Brain pericyte (primary cell): Measurements from ENCODE around the gene ALOX5AP.

Experiments used
- DNase-seq: peaks from one replicate; pipeline ENCODE4 v3.0.0-alpha.2; 2012; ENCODE audit warnings: low read depth, low spot score

Gene ALOX5AP

DNA sequence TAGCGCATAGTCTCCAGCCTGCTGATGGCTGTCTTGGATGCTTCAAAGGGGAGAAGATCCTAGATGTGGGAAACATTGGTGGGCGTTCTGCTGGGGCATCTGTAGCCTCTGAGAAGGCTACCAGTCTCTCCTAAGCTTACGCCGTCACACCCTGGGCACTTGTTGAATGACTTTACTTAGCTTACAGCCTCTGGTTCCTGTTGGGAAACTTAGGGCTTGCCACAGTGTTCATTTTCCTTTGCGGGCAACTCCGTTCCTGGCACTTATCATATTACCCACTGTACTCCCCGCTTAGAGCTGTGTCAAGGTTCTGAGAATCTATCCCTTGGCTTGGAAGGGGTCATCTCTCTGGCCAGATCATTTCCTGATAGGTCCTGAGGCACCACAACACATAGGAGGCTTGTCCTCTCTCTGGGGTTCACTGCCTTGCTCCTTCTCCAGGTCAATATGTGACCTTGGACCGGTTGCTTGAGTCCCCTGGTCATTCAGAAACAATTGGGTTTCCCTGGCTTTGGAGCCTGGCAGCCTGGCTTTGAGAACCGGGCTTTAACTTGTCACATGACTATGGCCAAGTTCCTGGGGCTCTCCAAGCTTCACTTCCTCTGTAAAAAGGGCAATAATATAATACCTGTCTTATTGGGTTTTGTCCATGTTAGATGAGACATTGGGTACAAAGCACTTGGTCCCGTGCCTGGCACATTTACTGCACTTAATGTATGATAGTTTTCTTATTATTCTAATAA lies 20.5 kb upstream of the ALOX5AP start:
- DNase-seq = no peak

DNA sequence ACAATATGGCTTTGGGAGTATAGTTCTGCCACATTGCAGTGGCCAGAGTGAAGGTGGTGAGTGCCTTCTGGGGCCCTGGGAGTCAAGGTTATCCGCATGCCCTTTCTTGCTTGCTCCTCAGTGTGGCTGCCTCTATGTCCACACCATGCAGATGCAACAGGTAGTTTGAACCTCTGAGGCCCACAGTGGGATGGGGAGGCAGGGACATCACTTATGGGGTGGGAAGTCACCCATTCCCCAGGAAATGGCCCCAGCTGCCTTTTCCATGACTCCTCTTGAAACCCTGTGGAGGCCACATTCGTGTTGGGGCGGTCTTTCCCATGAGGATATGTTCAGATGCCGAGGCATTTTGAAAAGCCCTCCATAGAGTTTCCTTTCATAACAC lies 20.0 kb upstream of the ALOX5AP start:
- DNase-seq = no peak

GRCh38 chr13:30715837-30716236 lies 19.5 kb upstream of the ALOX5AP start:
- no peak for DNase-seq

DNA sequence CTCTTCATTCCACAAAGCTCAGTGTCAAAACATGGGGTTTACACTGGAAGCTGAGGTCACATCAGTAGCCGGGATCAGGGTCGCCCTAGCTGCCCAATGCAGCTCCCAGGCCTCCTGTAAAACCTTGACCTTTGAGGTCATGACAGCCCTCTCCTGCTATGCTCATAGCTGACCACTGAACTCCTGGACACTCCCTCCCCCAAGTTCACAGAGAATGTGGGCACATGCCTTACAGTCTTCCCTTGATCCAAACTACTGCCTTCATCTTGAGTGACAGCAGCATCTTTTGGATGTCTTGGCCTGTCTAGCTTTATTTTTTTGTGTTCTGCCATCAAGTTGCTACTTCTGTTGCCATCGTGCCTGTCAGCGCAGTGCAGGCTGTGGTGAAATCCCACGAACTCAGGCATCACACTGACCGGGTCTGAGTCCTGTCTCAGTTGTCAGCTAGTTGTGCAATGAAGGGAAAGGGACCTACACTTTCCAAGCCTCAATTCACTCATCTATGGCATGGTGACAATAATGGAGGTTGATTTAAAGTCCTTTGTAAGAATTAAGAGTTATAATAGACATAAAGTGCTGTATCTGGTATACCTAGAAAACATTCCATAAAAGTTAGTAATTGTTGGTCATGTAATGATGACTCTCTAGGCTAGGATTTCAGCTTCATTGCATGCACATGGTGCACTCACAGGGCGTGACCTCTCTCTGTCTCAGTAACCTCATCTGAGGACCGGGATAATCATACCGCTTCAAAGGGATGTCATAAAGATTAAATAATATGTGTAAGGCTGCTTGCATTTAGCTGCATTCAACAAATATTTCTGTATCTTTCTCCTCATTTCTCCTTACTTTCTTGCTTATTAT lies 16.4 kb upstream of the ALOX5AP start:
- DNase-seq = no peak

DNA sequence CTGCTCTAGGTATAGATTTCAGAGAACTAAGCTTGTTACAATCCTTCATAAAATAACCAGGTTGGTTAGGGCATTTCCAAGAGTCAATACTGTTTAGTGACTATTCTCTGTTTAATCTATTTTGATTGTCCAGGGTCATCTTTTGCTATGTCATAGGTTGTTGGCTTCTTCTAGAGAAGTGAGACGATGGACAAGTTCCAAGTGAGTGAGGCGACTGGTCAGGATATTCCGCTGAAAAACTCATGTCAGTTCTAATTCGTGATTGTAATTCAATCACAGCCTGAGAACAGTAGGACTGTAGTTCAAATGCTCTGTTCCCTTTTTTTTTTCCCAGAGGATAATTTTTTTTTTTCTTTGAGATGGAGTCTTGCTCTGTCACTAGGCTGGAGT lies 15.8 kb upstream of the ALOX5AP start:
- no peak for DNase-seq

- DNase-seq = no peak
Measured at GRCh38 chr13:30720172-30720869, 15.0 kb upstream of the ALOX5AP start.

DNA sequence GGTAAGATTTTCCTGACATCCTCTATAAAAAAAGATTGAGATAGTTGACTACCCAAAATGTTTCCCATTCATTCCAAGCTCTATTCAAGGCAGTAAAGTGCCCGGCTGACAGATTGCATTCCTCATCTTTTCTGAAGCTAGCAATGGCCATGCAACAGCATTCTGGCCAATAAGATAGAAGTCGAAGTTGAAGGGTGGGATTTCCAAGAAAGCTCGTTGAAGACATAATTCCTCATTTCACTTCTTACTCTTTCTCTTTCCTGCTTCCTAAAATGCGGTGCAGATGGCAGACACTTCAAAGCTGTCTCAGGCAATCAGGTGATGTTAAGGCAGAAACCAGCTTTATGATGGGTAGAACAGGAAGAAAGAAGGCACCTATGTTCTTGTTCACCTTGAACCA lies 13.4 kb upstream of the ALOX5AP start:
- no peak for DNase-seq

- no peak for DNase-seq
Measured at GRCh38 chr13:30722361-30722760, 13.0 kb upstream of the ALOX5AP start.

DNA sequence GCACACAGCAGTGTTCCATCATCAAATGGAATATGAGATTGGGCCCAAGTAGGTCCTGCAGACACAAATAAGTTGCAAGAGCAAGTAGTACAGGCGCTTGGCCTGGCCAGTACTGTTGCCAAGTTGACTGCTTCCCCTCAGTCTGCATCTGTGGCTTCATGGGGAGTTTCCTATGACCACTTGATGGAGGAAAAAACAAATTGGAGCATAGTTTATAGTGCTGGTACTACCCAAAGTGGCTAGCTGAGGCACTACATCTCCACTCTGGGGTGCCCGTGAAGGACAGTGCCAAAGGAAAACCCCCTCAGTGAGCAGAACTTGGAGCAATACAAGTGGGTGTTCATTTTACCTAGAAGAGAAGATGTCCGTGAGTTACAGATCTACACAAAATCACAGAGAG lies 10.6 kb upstream of the ALOX5AP start:
- DNase-seq = no peak

- no peak for DNase-seq
Measured at GRCh38 chr13:30725326-30726085, 9.8 kb upstream of the ALOX5AP start.

GRCh38 chr13:30726192-30726591 lies 9.2 kb upstream of the ALOX5AP start:
- no peak for DNase-seq

DNA sequence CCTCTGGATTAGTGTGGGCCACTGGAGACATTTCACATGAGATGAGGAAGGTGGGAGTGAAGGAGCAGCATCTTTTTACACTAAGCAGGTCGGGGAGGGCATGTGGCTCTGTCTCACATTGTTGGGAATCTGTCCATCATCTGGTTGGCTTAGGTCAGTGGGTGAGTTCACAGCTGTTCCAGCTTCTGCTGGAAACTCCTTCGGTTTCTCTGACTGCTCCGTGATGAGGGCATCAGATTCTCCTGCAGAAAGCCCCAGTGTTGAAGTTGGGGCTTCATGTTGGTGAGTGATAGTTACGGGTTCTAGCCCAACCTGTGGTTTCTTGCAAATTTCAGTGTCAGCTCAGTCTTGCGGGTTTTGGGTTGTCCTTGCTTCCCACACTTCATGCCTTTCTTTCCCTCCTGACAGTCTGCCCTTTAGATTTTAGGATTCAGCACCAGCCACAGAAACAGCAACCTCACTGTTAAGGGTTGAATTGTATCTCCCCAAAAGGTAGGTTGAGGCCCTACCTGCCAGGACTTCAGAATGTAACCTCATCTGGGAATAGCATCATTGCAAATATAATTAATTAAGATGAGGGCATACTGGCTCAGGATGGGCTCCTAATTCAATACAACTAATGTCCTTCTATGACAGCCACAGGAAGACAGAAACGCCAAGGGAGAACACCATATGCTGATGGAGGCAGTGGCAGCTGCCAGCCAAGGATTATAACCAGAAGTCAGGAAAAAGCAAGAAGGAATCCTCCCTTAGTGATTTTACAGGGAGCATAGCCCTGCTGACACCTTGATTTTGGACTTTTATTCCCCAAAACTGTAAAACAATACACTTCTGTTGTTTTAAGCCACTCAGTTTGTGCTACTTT lies 7.6 kb upstream of the ALOX5AP start:
- DNase-seq = no peak

- DNase-seq = no peak
Measured at GRCh38 chr13:30729801-30730200, 5.5 kb upstream of the ALOX5AP start.

GRCh38 chr13:30730526-30730925 lies 4.8 kb upstream of the ALOX5AP start:
- no peak for DNase-seq

GRCh38 chr13:30731361-30732045 lies 3.8 kb upstream of the ALOX5AP start:
- DNase-seq = no peak

GRCh38 chr13:30732046-30732390 lies 3.3 kb upstream of the ALOX5AP start:
- DNase-seq = no peak

GRCh38 chr13:30734439-30734838 lies 904 bp upstream of the ALOX5AP start:
- DNase-seq = no peak

- no peak for DNase-seq
Measured at GRCh38 chr13:30735872-30736175, 481 bp downstream of the ALOX5AP start.

DNA sequence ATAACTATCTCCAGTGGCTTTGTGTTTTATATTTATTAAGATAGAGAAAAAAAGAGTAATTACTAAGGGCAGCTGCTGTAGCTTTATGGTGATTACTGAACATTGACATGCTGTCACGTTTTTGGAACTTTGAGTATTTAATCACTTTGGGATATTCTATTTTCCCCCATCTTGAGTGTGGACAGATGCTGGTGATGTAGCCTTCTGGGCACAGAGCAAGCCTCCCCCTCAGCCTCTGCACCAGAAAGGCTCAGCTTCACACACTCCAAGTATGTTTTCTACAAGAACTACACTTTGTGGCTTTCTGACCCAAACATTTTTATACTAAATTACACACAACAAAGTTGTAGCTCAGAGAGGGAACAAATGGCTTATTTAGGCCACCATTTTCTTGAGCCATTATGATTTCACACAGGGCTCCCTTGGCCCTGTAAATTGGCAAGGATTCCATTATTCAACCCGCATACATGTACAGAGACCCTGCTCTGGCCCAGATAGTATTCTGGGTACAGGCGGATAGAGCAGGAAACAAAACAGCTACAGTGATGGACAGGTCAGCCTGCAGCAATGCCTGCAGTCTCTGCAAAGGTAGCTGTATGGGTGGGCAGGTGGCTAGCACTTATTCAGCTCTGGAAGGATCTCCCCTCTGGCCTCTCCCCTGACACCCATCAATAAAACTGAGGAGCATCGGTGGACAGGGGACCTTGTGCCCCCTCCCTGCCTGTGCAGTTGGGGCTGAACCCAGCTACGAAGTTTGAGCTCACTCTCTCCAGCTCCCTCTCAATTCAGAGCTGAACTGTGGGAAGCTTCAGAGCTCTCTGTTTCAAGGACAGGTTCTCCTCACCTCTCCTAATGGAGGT lies 1.3 kb downstream of the ALOX5AP start:
- no peak for DNase-seq
